SU-DHL-6 (cell line): Measurements from ENCODE around the gene TRAF3IP3.

Experiments
- H2AFZ ChIP-seq: fragments of 200-600 bp; sonication (generic); 2 replicates; pipeline ENCODE4 v1.6.1; 2014; ENCODE audit warnings: low read depth, mild to moderate bottlenecking, moderate library complexity, mixed read lengths, antibody characterized with exemption, low read length; ENCODE audit not compliant: severe bottlenecking
- H3F3A ChIP-seq: fragments of 200-600 bp; shearing (Covaris generic); 2 replicates; pipeline ENCODE4 v1.6.0; 2016; ENCODE audit warnings: antibody characterized with exemption, mild to moderate bottlenecking; ENCODE audit not compliant: insufficient read depth
- H3K27ac ChIP-seq: fragments of 200-600 bp; sonication (generic); 2 replicates; pipeline ENCODE4 v1.5.1; 2016; ENCODE audit warnings: low read depth, mild to moderate bottlenecking, low read length, moderate library complexity, mixed read lengths
- H3K27me3 ChIP-seq: fragments of 200-600 bp; sonication (generic), shearing (Covaris generic); 2 replicates; pipeline ENCODE4 v1.6.0; 2014; ENCODE audit warnings: mild to moderate bottlenecking, low read length
- H3K36me3 ChIP-seq: fragments of 200-600 bp; sonication (generic); 2 replicates; pipeline ENCODE4 v1.6.1; 2014; ENCODE audit warnings: mild to moderate bottlenecking, low read length, mixed read lengths
- H3K4me2 ChIP-seq: fragments of 300-600, 200-600 bp; shearing (Covaris generic), sonication (generic); 2 replicates; pipeline ENCODE4 v1.6.0; 2014; ENCODE audit warnings: low read length, low read depth, mild to moderate bottlenecking; ENCODE audit not compliant: poor library complexity, severe bottlenecking
- H3K4me3 ChIP-seq: fragments of 200-600 bp; sonication (generic); 2 replicates; pipeline ENCODE4 v1.5.1; 2014; ENCODE audit warnings: antibody characterized with exemption, low read length, mild to moderate bottlenecking, mixed read lengths; ENCODE audit not compliant: insufficient read depth, poor library complexity, severe bottlenecking
- H3K79me2 ChIP-seq: fragments of 200-600 bp; sonication (generic); 2 replicates; pipeline ENCODE4 v1.6.1; 2014; ENCODE audit warnings: mild to moderate bottlenecking, low read length, moderate library complexity; ENCODE audit not compliant: insufficient read depth
- H3K9ac ChIP-seq: fragments of 200-600 bp; sonication (generic); 2 replicates; pipeline ENCODE4 v1.7.0; 2014; ENCODE audit warnings: mild to moderate bottlenecking, low read length
- H3K9me2 ChIP-seq: fragments of 200-600 bp; sonication (generic); replicated peaks from 2 replicates; pipeline ENCODE4 v1.6.1; 2014; ENCODE audit warnings: low read length; ENCODE audit not compliant: insufficient read depth
- H3K9me3 ChIP-seq: fragments of 200-600 bp; sonication (generic); 2 replicates; pipeline ENCODE4 v1.6.1; 2014; ENCODE audit warnings: low read length, mixed read lengths; ENCODE audit not compliant: insufficient read depth
- H4K20me1 ChIP-seq: fragments of 200-600 bp; sonication (generic); 2 replicates; pipeline ENCODE4 v1.6.1; 2014; ENCODE audit warnings: low read depth, mild to moderate bottlenecking, antibody characterized with exemption, low read length, moderate library complexity, mixed read lengths
- CTCF ChIP-seq: fragments of 200-600 bp; sonication (generic); IDR thresholded peaks from one replicate; pipeline ENCODE4 v1.5.1; 2017; ENCODE audit warnings: antibody characterized with exemption, mild to moderate bottlenecking, low read length, moderate library complexity; ENCODE audit not compliant: insufficient read depth, poor library complexity, severe bottlenecking
- EZH2phosphoT487 ChIP-seq: fragments of 200-600 bp; sonication (generic), shearing (Covaris generic); conservative IDR thresholded peaks from 2 replicates; pipeline ENCODE4 v1.6.1; 2018; ENCODE audit warnings: mild to moderate bottlenecking, antibody characterized with exemption, low read length, moderate library complexity, mixed read lengths

The TRAF3IP3 gene

GRCh38 chr1:209808059-209808581 lies 52.3 kb downstream of the TRAF3IP3 start:
- Histone ChIP-seq H4K20me1 (no peaks in the 10 kb centered on the region), H3K36me3 (no peaks in the 10 kb centered on the region), H3F3A (no peaks in the 10 kb centered on the region), H3K4me3 (no peak overlapping the region), H3K27ac (no peak overlapping the region), H3K9me2 (no peaks in the 10 kb centered on the region), H2AFZ (no peak overlapping the region), H3K9ac (no peak overlapping the region), H3K27me3 (no peaks in the 10 kb centered on the region), H3K4me2 (no peak overlapping the region), H3K9me3 (no peaks in the 10 kb centered on the region), H3K79me2 (no peaks in the 10 kb centered on the region)
- TF ChIP-seq EZH2phosphoT487: no peak
- TF ChIP-seq CTCF: no peak

GRCh38 chr1:209809611-209810010 lies 53.8 kb downstream of the TRAF3IP3 start:
- Histone ChIP-seq H3K9me3 (no peaks in the 10 kb centered on the region), H2AFZ (no peak overlapping the region), H3K9me2 (no peaks in the 10 kb centered on the region), H3K27ac (no peak overlapping the region), H3F3A (no peaks in the 10 kb centered on the region), H4K20me1 (no peaks in the 10 kb centered on the region), H3K36me3 (no peaks in the 10 kb centered on the region), H3K27me3 (no peaks in the 10 kb centered on the region), H3K9ac (no peak overlapping the region), H3K4me2 (no peak overlapping the region), H3K4me3 (no peak overlapping the region), H3K79me2 (no peaks in the 10 kb centered on the region)
- TF ChIP-seq EZH2phosphoT487: no peak

GRCh38 chr1:209810783-209811182 lies 54.9 kb downstream of the TRAF3IP3 start:
- H3K36me3 ChIP-seq: no peaks in the 10 kb centered on the region
- H3F3A ChIP-seq: no peaks in the 10 kb centered on the region
- H3K9me3 ChIP-seq: no peaks in the 10 kb centered on the region
- no peak overlapping the region for H3K4me2 ChIP-seq
- no peak overlapping the region for H3K27ac ChIP-seq
- no peak overlapping the region for H3K9ac ChIP-seq
- H3K9me2 ChIP-seq: no peaks in the 10 kb centered on the region
- H3K79me2 ChIP-seq: no peaks in the 10 kb centered on the region
- H3K4me3 ChIP-seq: no peak overlapping the region
- no peaks in the 10 kb centered on the region for H4K20me1 ChIP-seq
- H2AFZ ChIP-seq: no peak overlapping the region
- no peaks in the 10 kb centered on the region for H3K27me3 ChIP-seq
- TF ChIP-seq CTCF (no peak), EZH2phosphoT487 (no peak)

- H3F3A ChIP-seq: no peaks in the 10 kb centered on the region
- no peaks in the 10 kb centered on the region for H3K36me3 ChIP-seq
- H3K79me2 ChIP-seq: no peaks in the 10 kb centered on the region
- H3K9ac ChIP-seq: no peak overlapping the region
- H3K9me3 ChIP-seq: no peaks in the 10 kb centered on the region
- no peak overlapping the region for H3K27ac ChIP-seq
- TF ChIP-seq EZH2phosphoT487: no peak
- no peak for TF ChIP-seq CTCF
- H3K27me3 ChIP-seq: no peaks in the 10 kb centered on the region
- no peak overlapping the region for H3K4me3 ChIP-seq
- H3K4me2 ChIP-seq: no peak overlapping the region
- H3K9me2 ChIP-seq: no peaks in the 10 kb centered on the region
- H4K20me1 ChIP-seq: no peaks in the 10 kb centered on the region
- no peak overlapping the region for H2AFZ ChIP-seq
Measured at GRCh38 chr1:209813902-209814301, 58.0 kb downstream of the TRAF3IP3 start.
